ENCODE measurements around the gene LPGAT1. TPM values are rescaled to one million over a fixed set of nuclear protein-coding genes. Genes with fewer than 3 reads are reported as not detected.
A peak's percentile ranks its signal among the peaks of the same experiment; 100 is the strongest.

Gene LPGAT1
- total and polyA plus RNA-seq, 2 of the 13 experiments (the other 11 are each of a cell fraction or from before 2014, with no cell fraction given) = 12.1 to 48.3 TPM

DNA sequence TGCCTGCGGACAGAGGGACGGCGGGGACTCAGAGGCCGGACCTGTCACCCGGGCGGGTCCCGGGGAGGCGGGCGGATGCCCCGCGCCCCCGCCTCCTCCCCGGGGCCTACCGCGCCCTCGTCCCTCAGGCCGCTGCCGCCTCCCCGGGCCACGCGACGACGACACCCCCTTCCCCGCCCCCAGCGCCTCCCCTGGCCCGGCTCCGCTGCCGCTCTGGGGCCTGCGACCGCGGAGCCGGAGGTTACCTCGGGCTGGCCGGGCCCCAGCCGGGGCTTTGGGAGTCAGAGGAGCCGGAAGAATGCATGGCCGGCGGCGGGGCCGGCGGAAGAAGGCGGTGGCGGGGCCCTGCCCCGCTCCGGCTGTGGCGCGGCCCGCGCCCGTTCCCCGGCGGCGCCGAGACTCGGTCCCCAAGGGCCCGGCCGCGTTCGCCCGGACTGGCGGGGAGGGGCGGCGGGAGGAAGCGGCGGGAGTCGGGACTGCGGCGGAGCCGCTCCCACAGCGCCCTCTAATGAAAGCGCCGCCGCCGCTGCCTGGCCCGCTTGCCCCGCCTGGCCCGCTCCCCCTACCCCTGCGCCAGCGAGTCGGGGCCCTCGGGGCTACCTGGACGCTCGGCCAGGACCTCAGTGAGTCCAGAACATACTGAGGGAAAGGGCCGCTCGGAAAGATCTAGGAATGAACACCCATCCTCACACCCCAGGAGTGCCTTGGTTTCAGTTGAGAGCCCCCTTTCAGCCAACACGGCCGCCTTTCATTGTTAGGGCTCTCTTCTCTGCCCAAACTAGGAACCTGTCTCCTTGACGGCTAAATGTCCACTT, at the start of gene LPGAT1 (continued):
- TF ChIP-seq, protein P1, sequence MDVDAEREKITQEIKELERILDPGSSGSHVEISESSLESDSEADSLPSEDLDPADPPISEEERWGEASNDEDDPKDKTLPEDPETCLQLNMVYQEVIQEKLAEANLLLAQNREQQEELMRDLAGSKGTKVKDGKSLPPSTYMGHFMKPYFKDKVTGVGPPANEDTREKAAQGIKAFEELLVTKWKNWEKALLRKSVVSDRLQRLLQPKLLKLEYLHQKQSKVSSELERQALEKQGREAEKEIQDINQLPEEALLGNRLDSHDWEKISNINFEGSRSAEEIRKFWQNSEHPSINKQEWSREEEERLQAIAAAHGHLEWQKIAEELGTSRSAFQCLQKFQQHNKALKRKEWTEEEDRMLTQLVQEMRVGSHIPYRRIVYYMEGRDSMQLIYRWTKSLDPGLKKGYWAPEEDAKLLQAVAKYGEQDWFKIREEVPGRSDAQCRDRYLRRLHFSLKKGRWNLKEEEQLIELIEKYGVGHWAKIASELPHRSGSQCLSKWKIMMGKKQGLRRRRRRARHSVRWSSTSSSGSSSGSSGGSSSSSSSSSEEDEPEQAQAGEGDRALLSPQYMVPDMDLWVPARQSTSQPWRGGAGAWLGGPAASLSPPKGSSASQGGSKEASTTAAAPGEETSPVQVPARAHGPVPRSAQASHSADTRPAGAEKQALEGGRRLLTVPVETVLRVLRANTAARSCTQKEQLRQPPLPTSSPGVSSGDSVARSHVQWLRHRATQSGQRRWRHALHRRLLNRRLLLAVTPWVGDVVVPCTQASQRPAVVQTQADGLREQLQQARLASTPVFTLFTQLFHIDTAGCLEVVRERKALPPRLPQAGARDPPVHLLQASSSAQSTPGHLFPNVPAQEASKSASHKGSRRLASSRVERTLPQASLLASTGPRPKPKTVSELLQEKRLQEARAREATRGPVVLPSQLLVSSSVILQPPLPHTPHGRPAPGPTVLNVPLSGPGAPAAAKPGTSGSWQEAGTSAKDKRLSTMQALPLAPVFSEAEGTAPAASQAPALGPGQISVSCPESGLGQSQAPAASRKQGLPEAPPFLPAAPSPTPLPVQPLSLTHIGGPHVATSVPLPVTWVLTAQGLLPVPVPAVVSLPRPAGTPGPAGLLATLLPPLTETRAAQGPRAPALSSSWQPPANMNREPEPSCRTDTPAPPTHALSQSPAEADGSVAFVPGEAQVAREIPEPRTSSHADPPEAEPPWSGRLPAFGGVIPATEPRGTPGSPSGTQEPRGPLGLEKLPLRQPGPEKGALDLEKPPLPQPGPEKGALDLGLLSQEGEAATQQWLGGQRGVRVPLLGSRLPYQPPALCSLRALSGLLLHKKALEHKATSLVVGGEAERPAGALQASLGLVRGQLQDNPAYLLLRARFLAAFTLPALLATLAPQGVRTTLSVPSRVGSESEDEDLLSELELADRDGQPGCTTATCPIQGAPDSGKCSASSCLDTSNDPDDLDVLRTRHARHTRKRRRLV (CRISPR knock-in tag; IDR thresholded peaks at IDR 0.05) = no peak
- TF ChIP-seq ZNF17 (CRISPR knock-in tag; IDR thresholded peaks at IDR 0.05) = no peak
- TF ChIP-seq, protein P2, sequence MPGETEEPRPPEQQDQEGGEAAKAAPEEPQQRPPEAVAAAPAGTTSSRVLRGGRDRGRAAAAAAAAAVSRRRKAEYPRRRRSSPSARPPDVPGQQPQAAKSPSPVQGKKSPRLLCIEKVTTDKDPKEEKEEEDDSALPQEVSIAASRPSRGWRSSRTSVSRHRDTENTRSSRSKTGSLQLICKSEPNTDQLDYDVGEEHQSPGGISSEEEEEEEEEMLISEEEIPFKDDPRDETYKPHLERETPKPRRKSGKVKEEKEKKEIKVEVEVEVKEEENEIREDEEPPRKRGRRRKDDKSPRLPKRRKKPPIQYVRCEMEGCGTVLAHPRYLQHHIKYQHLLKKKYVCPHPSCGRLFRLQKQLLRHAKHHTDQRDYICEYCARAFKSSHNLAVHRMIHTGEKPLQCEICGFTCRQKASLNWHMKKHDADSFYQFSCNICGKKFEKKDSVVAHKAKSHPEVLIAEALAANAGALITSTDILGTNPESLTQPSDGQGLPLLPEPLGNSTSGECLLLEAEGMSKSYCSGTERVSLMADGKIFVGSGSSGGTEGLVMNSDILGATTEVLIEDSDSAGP (CRISPR knock-in tag; IDR thresholded peaks at IDR 0.05; ENCODE audit: borderline replicate concordance) = peak; percentile 55
- TF ChIP-seq, protein P3, sequence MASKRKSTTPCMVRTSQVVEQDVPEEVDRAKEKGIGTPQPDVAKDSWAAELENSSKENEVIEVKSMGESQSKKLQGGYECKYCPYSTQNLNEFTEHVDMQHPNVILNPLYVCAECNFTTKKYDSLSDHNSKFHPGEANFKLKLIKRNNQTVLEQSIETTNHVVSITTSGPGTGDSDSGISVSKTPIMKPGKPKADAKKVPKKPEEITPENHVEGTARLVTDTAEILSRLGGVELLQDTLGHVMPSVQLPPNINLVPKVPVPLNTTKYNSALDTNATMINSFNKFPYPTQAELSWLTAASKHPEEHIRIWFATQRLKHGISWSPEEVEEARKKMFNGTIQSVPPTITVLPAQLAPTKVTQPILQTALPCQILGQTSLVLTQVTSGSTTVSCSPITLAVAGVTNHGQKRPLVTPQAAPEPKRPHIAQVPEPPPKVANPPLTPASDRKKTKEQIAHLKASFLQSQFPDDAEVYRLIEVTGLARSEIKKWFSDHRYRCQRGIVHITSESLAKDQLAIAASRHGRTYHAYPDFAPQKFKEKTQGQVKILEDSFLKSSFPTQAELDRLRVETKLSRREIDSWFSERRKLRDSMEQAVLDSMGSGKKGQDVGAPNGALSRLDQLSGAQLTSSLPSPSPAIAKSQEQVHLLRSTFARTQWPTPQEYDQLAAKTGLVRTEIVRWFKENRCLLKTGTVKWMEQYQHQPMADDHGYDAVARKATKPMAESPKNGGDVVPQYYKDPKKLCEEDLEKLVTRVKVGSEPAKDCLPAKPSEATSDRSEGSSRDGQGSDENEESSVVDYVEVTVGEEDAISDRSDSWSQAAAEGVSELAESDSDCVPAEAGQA (IDR thresholded peaks at IDR 0.05; ENCODE audit: low read depth) = no peak
- TF ChIP-seq, protein P3 (CRISPR knock-in tag; IDR thresholded peaks at IDR 0.05; ENCODE audit: borderline replicate concordance) = no peak
- no peak for TF ChIP-seq ZNF337 (CRISPR knock-in tag; IDR thresholded peaks at IDR 0.05; ENCODE audit: borderline replicate concordance, low read depth)
- no peak for TF ChIP-seq ZNF83 (CRISPR knock-in tag; IDR thresholded peaks at IDR 0.05; ENCODE audit: borderline replicate concordance)
- no peak for TF ChIP-seq ZNF569 (CRISPR knock-in tag; IDR thresholded peaks at IDR 0.05; ENCODE audit: borderline replicate concordance)
- TF ChIP-seq, protein P4, sequence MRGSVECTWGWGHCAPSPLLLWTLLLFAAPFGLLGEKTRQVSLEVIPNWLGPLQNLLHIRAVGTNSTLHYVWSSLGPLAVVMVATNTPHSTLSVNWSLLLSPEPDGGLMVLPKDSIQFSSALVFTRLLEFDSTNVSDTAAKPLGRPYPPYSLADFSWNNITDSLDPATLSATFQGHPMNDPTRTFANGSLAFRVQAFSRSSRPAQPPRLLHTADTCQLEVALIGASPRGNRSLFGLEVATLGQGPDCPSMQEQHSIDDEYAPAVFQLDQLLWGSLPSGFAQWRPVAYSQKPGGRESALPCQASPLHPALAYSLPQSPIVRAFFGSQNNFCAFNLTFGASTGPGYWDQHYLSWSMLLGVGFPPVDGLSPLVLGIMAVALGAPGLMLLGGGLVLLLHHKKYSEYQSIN (CRISPR knock-in tag; IDR thresholded peaks at IDR 0.05; ENCODE audit: borderline replicate concordance) = no peak
- no peak for TF ChIP-seq RAD51 (IDR thresholded peaks at IDR 0.05; ENCODE audit: borderline replicate concordance)
- no peak; the same call in 1 of the 2 replicates for TF ChIP-seq SOX5 (CRISPR knock-in tag; IDR thresholded peaks at IDR 0.05; ENCODE audit: borderline replicate concordance)
- no peak for TF ChIP-seq DNMT3B (CRISPR knock-in tag; conservative IDR thresholded peaks at IDR 0.05)
- TF ChIP-seq GABPB1 (CRISPR knock-in tag; IDR thresholded peaks at IDR 0.05) = peak; percentile 69; the same call in 1 of the 2 replicates

Data from HepG2 (cell line).